SK-N-MC (cell line): ENCODE data around the gene WDR17.

Source experiments
- EZH2 ChIP-seq: fragments of 200-600 bp; sonication (generic); IDR thresholded peaks from one replicate; pipeline ENCODE4 v1.6.1; 2017; ENCODE audit warnings: antibody characterized with exemption
- FOXP2 ChIP-seq: optimal IDR thresholded peaks from 2 replicates; pipeline ENCODE3; 2011; ENCODE audit warnings: mild to moderate bottlenecking, moderate library complexity; ENCODE audit not compliant: insufficient read depth; ENCODE audit errors: extremely low read length, control extremely low read depth
- POLR2AphosphoS5 ChIP-seq: IDR thresholded peaks from 2 replicates; pipeline ENCODE4 v1.6.1; 2012; ENCODE audit warnings: mild to moderate bottlenecking, low read depth, low read length, borderline replicate concordance

DNA sequence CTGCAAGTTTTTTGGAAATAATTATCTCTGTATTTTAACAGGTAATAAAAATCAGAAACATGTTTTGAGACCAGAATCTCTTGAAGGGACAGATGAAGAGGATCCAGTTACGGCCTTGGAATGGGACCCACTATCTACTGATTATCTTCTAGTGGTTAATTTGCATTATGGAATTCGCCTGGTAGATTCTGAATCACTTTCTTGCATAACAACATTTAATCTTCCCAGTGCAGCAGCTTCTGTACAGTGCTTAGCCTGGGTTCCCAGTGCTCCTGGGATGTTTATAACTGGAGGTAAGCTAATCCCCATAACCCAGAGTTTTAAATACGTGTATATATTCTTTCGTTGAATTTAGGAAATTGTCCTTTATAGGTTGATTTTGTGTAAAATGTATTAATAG, 59.4 kb downstream of the WDR17 start:
- TF ChIP-seq POLR2AphosphoS5 (no peak), EZH2 (no peak), FOXP2 (no peak)
